Stimulated activated naive CD4-positive, alpha-beta T cell treated with Interleukin-2 at 50 U/mL for 16 hours (primary cell): ENCODE results near the gene ZNF219.

Experiments
- DNase-seq: peaks from one replicate; lab custom pipeline; 2025; lab: John Stamatoyannopoulos, UW

ZNF219 gene

DNA sequence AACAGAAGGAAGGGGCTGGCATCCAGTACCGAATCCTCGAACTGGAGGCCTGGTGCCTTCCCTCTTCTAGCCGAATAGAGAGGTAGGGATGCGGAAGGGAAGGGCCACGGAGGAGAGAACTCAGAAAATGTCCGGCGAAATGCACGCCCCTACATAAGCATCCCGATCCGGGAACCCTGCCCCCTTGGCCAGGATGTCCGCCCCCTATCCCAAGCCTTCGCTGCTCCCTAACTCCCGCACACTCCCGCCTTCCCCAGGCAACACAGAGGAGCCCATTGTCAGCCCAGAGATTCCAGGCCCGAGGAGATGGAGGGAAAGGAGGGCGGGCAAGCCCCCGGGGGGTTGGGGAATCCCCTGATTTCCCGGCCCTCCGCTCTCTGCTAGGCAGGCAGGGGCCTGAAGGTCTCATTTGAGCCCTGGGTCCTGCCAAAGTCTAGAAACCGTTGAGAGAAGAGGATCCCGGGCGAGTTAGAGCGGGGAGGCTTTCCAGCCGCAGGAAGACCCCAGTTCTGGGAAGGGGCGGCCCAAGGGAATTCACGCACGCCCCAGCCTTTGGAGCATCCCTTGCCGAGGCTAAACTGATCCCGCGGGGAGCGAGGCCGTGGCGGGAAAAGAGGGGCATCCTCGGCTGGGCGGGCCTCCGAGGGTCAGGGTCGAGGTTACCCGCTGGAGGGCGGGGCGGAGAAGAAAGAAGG is 28.9 kb downstream of the ZNF219 start:
- DNase-seq, result no peak

- peak; percentile 22 for DNase-seq
Observed at GRCh38 chr14:21068521-21069387, 29.7 kb downstream of the ZNF219 start.

DNA sequence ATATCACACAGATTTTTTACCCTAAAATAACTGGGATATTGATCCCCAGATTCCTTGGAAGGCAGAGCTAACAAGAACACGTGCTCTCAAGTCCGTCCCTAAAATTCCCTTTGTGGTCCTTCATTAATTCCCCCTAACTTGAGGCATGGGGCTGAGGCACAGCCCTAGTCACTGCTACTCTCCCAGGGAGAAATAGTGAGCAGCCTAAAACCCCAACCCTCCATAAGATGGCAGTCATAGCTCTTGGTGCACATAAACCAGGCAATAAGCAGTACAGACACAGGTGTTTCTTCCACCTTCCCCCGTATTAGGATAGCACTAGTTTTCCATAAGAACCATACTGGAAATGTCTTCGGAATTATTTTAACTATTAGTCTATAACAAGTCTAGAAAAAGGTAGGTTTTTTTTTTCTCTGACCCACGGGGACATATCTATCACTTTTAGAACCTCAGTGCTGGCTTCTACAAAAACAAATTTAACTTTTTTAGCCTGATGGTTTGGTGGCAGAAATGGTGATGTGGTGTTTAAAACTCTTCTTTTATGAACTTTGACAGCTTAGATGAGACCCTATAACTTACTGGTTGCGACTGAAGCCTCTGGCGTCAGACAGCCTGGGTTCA is 31.5 kb downstream of the ZNF219 start:
- no peak for DNase-seq

GRCh38 chr14:21063479-21063878 is 35.0 kb downstream of the ZNF219 start:
- DNase-seq, result no peak

DNA sequence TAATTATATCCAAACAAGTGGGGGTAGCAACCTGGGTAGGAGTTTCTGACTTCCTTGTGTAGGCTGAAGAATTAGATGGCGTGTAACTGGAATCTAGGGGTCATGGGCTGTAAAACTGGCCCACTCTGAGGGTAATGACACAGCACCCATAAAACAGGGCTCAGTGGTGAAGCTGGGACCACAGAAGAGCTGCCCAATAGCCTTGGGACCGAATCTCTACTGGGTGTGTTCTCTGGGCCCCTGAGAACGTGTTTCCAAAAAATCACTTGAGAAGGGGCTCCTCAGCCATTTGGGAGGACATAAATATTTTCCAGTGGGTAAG is 37.1 kb downstream of the ZNF219 start:
- DNase-seq, result no peak

DNA sequence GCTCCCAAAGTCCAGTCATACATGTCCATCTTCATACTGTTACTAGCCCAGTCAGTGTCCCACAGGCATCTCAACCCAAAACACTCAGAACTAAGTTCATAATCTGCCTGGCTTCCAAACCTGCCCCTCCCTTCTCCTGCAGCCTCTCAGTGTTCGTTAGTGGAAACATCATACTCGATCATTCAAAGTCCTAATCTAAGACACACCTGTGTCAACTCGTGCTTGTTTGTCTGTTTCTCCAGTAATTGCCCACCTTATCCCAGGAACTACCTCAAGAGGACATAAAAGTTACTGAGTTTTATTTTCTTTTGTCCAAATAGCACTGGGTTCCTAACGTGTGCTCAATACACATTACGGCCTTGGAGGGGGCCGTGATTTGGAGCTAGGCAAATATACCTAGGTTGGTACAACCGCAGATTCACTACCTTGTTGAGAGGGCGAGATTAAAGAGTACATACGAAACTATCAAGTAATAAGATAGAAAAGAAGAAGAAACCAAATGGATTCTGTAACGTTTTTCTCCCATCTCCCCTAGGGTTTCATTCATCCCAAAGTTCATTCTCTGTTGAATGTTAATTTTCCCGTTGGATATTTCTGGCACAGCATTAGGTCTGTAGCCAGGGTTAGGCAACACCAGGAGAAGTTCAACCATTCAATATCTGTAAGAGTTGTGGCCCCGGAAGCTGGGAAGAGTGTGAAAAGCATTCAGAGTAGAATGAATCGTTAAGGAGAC is 37.7 kb downstream of the ZNF219 start:
- DNase-seq, result no peak

DNA sequence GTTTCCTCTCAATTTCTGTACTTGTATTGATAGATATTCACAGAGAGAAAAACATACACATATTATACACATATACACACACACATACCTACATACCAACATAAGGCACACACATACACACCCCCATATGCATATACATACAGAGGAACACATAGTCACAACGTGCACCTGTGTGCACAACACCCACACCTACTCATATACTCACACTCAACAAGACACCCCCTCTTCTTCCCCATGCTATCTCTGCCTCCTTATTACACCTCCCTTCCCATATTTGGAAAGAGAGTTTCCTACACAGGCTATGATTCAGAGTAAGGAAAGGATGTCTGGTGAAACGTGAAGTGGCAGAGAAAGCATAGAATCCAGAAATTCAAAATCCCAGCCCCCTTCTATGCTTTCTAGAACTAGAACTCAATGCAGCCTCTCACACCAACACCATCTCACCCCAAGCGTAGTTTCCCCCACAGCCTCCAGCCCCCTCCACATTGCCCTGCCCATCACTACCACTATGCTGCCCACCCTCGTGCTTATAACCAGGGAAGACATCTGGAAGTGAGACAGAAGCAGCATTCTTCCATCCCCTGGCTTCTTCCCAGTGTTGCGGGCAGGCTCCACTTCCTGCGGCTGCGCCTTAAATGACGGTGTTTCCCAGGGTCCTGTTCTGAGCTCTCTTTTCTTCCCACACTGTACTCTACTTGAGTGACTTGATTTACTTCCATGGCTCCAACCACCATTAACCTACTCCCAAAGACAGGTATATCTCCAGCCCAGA is 38.4 kb downstream of the ZNF219 start:
- no peak for DNase-seq

DNA sequence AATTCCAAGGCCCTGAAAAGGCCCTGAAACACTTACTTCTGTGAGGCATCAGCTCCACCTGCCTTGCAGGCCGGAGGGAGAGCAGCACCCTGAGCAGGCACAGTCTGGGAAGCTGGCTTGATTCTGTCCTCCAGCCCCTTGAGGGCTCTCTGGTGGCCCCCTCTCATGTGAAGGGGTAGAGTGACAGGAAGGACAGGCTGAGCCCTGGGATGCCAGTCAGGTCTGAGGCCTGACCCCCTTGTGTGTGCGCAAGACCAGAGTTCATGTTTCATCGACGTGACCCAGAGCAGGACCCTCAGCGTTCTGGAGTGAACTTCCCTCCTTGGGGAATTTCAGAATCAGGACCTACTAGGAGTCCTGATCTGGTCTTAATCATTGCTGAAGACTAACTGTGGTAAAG is 39.6 kb downstream of the ZNF219 start:
- DNase-seq, result no peak

GRCh38 chr14:21057803-21058675 is 40.4 kb downstream of the ZNF219 start, which contains the start of gene RNASE8:
Gene RNASE8 (plus strand): TSS chr14:21057822. CDS start chr14:21057893, 71 bp downstream.
- DNase-seq, result no peak

DNA sequence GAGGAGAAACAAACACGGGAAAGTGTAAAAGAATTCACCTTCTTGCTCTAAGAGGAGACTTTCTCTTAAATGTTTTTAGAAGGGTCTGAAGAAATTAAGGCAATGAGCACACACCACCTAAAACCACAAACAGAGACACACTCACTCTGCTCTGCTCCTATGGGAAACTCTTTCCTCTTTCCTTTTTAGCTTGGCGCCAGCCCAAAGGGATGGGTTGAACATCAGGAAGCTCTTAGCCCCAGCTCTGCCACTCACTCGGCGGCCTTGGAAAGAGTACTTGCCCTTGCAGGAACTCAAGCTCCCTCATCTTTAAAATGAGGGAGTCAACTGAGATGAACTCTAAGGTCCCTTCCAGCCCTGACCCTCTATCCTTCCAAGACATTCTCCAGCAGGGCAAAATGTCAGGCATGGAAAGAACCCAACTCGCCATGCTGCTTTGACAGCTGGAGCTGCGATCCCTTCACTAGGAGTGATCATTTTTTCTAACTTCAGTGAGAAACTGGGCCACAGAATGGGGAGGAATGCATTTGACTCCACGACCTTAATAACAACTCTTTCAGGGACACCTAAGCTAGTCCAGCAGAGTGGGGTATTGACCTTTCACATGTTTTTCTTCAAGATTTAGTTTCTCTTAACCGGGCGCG is 41.8 kb downstream of the ZNF219 start:
- no peak for DNase-seq

DNA sequence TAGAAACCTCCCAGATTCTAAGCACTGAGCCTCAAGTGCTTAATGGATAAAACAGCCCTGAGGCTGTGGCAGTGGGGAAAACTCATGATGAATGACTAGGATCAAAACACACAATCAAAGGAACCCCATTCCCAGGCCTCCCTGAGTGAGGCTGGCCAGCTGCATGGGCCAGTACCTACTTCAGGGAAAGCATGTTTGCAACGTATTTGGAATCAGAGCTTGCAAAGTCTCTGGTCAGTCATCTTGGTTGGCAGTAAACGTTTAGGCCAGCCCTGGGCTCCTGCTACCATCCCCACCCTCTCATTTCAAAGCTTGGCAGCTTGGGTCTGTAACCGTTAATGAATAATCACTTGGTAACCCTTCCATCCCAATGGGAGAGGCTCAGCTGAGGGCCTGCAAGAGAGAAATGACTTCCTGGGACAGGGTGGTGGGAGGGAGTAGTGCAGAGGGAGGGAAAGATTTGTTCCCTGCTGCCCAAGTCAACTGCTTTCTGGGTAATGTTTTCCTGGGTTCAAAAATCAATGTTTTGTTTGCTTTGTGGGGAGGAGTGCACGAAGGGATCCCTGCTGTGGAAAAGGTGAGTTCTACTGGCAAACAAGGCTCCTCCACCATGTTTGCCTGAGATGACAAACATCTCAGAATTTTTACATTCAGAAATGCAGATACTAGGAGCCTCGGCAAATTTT is 42.9 kb downstream of the ZNF219 start:
- DNase-seq, result no peak

GRCh38 chr14:21054768-21055145 is 43.7 kb downstream of the ZNF219 start:
- DNase-seq, result no peak

GRCh38 chr14:21054123-21054767 is 44.2 kb downstream of the ZNF219 start:
- DNase-seq, result no peak

GRCh38 chr14:21053184-21054122 is 45.0 kb downstream of the ZNF219 start:
- DNase-seq, result no peak

- no peak for DNase-seq
Observed at GRCh38 chr14:21050597-21050996, 47.9 kb downstream of the ZNF219 start.

DNA sequence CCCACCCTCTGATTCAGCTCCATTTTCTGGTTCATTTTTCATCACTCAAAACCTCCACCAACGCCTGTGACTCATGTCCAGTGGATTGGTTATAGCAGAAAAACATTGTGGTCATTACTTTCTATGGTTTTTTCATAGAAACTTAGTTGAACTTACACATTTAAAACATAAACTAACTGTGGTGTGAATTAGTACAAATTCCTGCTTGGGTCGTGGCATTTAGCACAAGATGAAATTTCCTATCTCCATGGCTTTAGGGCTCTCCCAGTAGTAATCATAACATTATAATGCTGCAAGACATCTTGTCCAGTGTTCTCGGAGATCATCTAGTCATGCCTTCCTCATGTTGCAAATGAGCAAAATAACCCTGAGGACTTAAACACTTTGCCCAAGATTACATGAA is 49.2 kb downstream of the ZNF219 start:
- DNase-seq, result no peak

DNA sequence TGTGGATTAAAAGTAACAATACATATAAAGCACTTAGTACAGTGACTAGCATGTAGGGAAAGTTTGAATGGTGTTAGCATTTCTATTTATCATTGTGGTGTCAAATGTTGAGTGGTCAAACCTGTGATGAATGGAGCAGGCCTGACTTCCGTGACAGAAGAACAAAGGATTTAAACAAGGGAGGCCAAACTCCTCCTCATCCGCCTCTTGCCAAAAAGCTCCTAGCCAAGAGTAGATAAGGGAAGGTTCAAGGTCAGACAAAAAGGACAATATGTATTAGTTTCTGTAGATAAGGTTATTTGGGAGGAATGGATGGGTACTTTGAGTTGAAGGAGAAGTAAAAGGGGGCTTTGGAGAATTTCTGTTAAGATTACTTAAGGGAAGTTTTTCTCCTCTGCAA is 49.8 kb downstream of the ZNF219 start:
- no peak for DNase-seq

DNA sequence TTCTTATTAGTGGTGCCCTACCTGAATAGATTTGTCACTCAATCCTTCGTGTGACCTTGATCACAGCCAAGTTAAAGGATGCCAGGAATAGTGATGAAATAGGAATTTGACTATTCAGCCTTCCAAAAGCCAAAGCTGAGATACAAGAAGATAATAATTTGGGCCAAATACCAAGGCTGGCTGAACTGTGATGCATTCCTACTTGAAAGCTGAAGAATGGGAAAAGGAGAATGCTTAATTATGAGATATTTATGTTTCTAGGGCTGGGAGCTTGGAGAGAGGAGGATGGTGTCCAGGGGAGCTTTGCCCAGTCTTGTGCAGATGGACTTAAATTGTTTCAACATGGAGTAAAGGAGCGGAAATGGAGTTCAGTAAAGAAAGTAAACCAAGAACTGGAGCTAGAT is 51.1 kb downstream of the ZNF219 start:
- no peak for DNase-seq
